H9 (cell line): ENCODE data around the gene SH3RF3. TPM values are rescaled to one million over a fixed set of nuclear protein-coding genes. Genes with fewer than 3 reads are reported as not detected.

ENCODE experiments used
- DNase-seq: peaks from one replicate; pipeline ENCODE4 v3.0.0-alpha.2; 2017
- H2AFZ ChIP-seq: one replicate; pipeline ENCODE4 v1.6.1; 2013; ENCODE audit warnings: mild to moderate bottlenecking, low read length, control low read depth, moderate library complexity
- H2AK5ac ChIP-seq: 2 replicates; pipeline ENCODE4 v1.6.1; 2013; ENCODE audit warnings: low read length, control low read depth, mixed read lengths; ENCODE audit not compliant: insufficient read length
- H2BK120ac ChIP-seq: one replicate; pipeline ENCODE4 v1.6.1; 2013; ENCODE audit warnings: low read depth, mild to moderate bottlenecking, low read length, control low read depth, inconsistent platforms; ENCODE audit not compliant: poor library complexity, severe bottlenecking
- H2BK12ac ChIP-seq: 2 replicates; pipeline ENCODE4 v1.6.1; 2013; ENCODE audit warnings: low read length, control low read depth, mixed read lengths, low read depth; ENCODE audit not compliant: insufficient read length
- H2BK15ac ChIP-seq: 2 replicates; pipeline ENCODE4 v1.6.1; 2013; ENCODE audit warnings: low read depth, low read length, control low read depth
- H2BK20ac ChIP-seq: one replicate; pipeline ENCODE4 v1.6.1; 2013; ENCODE audit warnings: low read depth, mild to moderate bottlenecking, low read length, control low read depth, inconsistent platforms; ENCODE audit not compliant: poor library complexity, severe bottlenecking
- H2BK5ac ChIP-seq: 2 replicates; pipeline ENCODE4 v1.6.1; 2013; ENCODE audit warnings: low read length, control low read depth, mixed read lengths; ENCODE audit not compliant: insufficient read length
- H3K14ac ChIP-seq: 2 replicates; pipeline ENCODE4 v1.6.1; 2013; ENCODE audit warnings: low read length, control low read depth; ENCODE audit not compliant: insufficient read depth
- H3K18ac ChIP-seq: 2 replicates; pipeline ENCODE4 v1.6.1; 2013; ENCODE audit warnings: low read depth, mild to moderate bottlenecking, mixed read lengths, low read length, control low read depth; ENCODE audit not compliant: insufficient read length
- H3K23ac ChIP-seq: 2 replicates; pipeline ENCODE4 v1.6.1; 2013; ENCODE audit warnings: low read length, control low read depth, mixed read lengths, low read depth; ENCODE audit not compliant: insufficient read length
- H3K23me2 ChIP-seq: 2 replicates; pipeline ENCODE4 v1.6.1; 2013; ENCODE audit warnings: low read depth, mild to moderate bottlenecking, mixed read lengths, low read length, control low read depth; ENCODE audit not compliant: insufficient read length, poor library complexity, severe bottlenecking
- H3K27ac ChIP-seq: 2 replicates; pipeline ENCODE4 v1.5.1; 2013; ENCODE audit warnings: low read length, control low read depth, mixed read lengths, low read depth; ENCODE audit not compliant: insufficient read length
- H3K27me3 ChIP-seq: 2 replicates; pipeline ENCODE4 v1.6.1; 2013; ENCODE audit warnings: low read length, control low read depth, inconsistent platforms; ENCODE audit not compliant: insufficient read depth
- H3K4ac ChIP-seq: 2 replicates; pipeline ENCODE4 v1.6.1; 2013; ENCODE audit warnings: low read depth, mild to moderate bottlenecking, control low read depth, inconsistent platforms, low read length, moderate library complexity
- H3K4me1 ChIP-seq: 2 replicates; pipeline ENCODE4 v1.6.1; 2013; ENCODE audit warnings: low read length, control low read depth, inconsistent platforms; ENCODE audit not compliant: insufficient read depth
- H3K4me2 ChIP-seq: 2 replicates; pipeline ENCODE4 v1.6.1; 2013; ENCODE audit warnings: low read length, control low read depth, mixed read lengths; ENCODE audit not compliant: insufficient read length, insufficient read depth
- H3K56ac ChIP-seq: 2 replicates; pipeline ENCODE4 v1.6.1; 2013; ENCODE audit warnings: low read depth, mild to moderate bottlenecking, mixed read lengths, low read length, control low read depth; ENCODE audit not compliant: insufficient read length
- H3K79me1 ChIP-seq: 2 replicates; pipeline ENCODE4 v1.6.1; 2013; ENCODE audit warnings: low read depth, mild to moderate bottlenecking, moderate library complexity, low read length, control low read depth, inconsistent platforms; ENCODE audit not compliant: insufficient read depth, poor library complexity, severe bottlenecking
- H3K79me2 ChIP-seq: 2 replicates; pipeline ENCODE4 v1.6.1; 2013; ENCODE audit warnings: low read length, control low read depth, inconsistent platforms; ENCODE audit not compliant: insufficient read depth
- H3K9ac ChIP-seq: 2 replicates; pipeline ENCODE4 v1.6.1; 2013; ENCODE audit warnings: low read length, control low read depth, mixed read lengths; ENCODE audit not compliant: insufficient read length; ENCODE audit errors: extremely low read depth
- H3K9me3 ChIP-seq: one replicate; pipeline ENCODE4 v1.6.1; 2013; ENCODE audit warnings: low read depth, low read length, inconsistent platforms; ENCODE audit not compliant: control insufficient read depth
- H3T11ph ChIP-seq: one replicate; pipeline ENCODE4 v1.6.1; 2013; ENCODE audit warnings: mild to moderate bottlenecking, low read length, control low read depth, inconsistent platforms
- H4K20me1 ChIP-seq: one replicate; pipeline ENCODE4 v1.6.1; 2013; ENCODE audit not compliant: control insufficient read depth, insufficient read length, insufficient read depth
- H4K5ac ChIP-seq: 2 replicates; pipeline ENCODE4 v1.6.1; 2013; ENCODE audit warnings: low read depth, mild to moderate bottlenecking, mixed read lengths, low read length, control low read depth; ENCODE audit not compliant: insufficient read length
- H4K8ac ChIP-seq: replicated peaks from 2 replicates; pipeline ENCODE4 v1.6.1; 2013; ENCODE audit warnings: low read length, control low read depth, mixed read lengths, low read depth; ENCODE audit not compliant: insufficient read length
- H4K91ac ChIP-seq: 2 replicates; pipeline ENCODE4 v1.6.1; 2013; ENCODE audit warnings: low read depth, mild to moderate bottlenecking, moderate library complexity, mixed read lengths, low read length, control low read depth; ENCODE audit not compliant: insufficient read length
- H3K27ac Mint-ChIP-seq, 3 experiments: 2 replicates in 2 of 3; 3 replicates in 1 of 3; pipeline ENCODE4 v1.8.0; 2020 to 2021; ENCODE audit warnings: mixed read lengths in 3 of 3, mild to moderate bottlenecking in 1 of 3, moderate library complexity in 1 of 3
- H3K27me3 Mint-ChIP-seq: 2 replicates; pipeline ENCODE4 v1.8.0; 2021; ENCODE audit warnings: low read depth, mild to moderate bottlenecking, moderate library complexity, mixed read lengths
- H3K36me3 Mint-ChIP-seq, 3 experiments: 2 replicates in 2 of 3; 3 replicates in 1 of 3; pipeline ENCODE4 v1.8.0; 2020 to 2021; ENCODE audit warnings: low read depth in 3 of 3, mixed read lengths in 3 of 3; ENCODE audit not compliant: insufficient read depth in 1 of 3
- H3K4me1 Mint-ChIP-seq, 2 experiments: 2 replicates each; pipeline ENCODE4 v1.8.0; 2020; ENCODE audit warnings: mixed read lengths in 2 of 2
- H3K4me3 Mint-ChIP-seq, 2 experiments: 2 replicates in 1 of 2; 3 replicates in 1 of 2; pipeline ENCODE4 v1.8.0; 2020 to 2021; ENCODE audit warnings: mild to moderate bottlenecking in 2 of 2, mixed read lengths in 2 of 2, moderate library complexity in 1 of 2
- H3K9me3 Mint-ChIP-seq, 2 experiments: 2 replicates in 1 of 2; 3 replicates in 1 of 2; pipeline ENCODE4 v1.8.0; 2020; ENCODE audit warnings: mild to moderate bottlenecking in 2 of 2, mixed read lengths in 2 of 2, moderate library complexity in 1 of 2
- WGBS: extraction: QIAGEN DNeasy Blood & Tissue Kit; methylation state at CpG from one replicate; pipeline ENCODE4 v1.1.7; 2013; ENCODE audit warnings: missing lambda C conversion rate, low lambda C conversion rate, mixed read lengths; ENCODE audit not compliant: insufficient read length; ENCODE audit errors: extremely low coverage; 5-methylcytosine and 5-hydroxymethylcytosine counted together
- total RNA-seq: library from RNA; stranded (reverse); gene quantifications from 2 replicates; pipeline ENCODE4 v1.2.1, GENCODE V29; 2021
- TF ChIP-seq, protein P1 (sequence below): fragments of 200-600 bp; sonication (generic); conservative IDR thresholded peaks from 3 replicates; pipeline ENCODE4 v1.8.0; 2021; ENCODE audit warnings: antibody characterized with exemption, mild to moderate bottlenecking

Gene SH3RF3
- total RNA-seq, 1 experiment from 2014 or later, result 0.46 TPM

GRCh38 chr2:109375131-109375561, 246.1 kb downstream of the SH3RF3 start:
- Histone ChIP-seq H3K27me3 (no peaks in the 10 kb centered on the region), H3K23ac (no peak overlapping the region)
- peaks cover 8% of the 10 kb centered on the region for H3K27me3 Mint-ChIP-seq

More at GRCh38 chr2:109375131-109375561, 246.1 kb downstream of the SH3RF3 start:
- DNase-seq, result peak; percentile 20
- H3K4me1 Mint-ChIP-seq, result no peaks in the 10 kb centered on the region; a peak in 1 of 4 replicates
- WGBS, result no CpG with 5 or more reads among the region's 12 CpGs
- H4K91ac ChIP-seq, result no peak overlapping the region
- H2AFZ ChIP-seq, result no peak overlapping the region
- TF ChIP-seq, protein P1, sequence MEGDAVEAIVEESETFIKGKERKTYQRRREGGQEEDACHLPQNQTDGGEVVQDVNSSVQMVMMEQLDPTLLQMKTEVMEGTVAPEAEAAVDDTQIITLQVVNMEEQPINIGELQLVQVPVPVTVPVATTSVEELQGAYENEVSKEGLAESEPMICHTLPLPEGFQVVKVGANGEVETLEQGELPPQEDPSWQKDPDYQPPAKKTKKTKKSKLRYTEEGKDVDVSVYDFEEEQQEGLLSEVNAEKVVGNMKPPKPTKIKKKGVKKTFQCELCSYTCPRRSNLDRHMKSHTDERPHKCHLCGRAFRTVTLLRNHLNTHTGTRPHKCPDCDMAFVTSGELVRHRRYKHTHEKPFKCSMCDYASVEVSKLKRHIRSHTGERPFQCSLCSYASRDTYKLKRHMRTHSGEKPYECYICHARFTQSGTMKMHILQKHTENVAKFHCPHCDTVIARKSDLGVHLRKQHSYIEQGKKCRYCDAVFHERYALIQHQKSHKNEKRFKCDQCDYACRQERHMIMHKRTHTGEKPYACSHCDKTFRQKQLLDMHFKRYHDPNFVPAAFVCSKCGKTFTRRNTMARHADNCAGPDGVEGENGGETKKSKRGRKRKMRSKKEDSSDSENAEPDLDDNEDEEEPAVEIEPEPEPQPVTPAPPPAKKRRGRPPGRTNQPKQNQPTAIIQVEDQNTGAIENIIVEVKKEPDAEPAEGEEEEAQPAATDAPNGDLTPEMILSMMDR, result no peak
- H4K20me1 ChIP-seq, result no peaks in the 10 kb centered on the region
- no peak overlapping the region for H3K27ac Mint-ChIP-seq
- H3K79me1 ChIP-seq, result no peaks in the 10 kb centered on the region
- no peak overlapping the region for H2BK5ac ChIP-seq
- H4K5ac ChIP-seq, result no peak overlapping the region
- no peak overlapping the region for H3K27ac ChIP-seq
- H3K4ac ChIP-seq, result no peak overlapping the region
- no peak overlapping the region for H3K18ac ChIP-seq
- H2BK120ac ChIP-seq, result no peak overlapping the region
- H3K9ac ChIP-seq, result no peak overlapping the region
- no peak overlapping the region for H2BK20ac ChIP-seq
- H2BK12ac ChIP-seq, result no peak overlapping the region
- no peak overlapping the region for H2AK5ac ChIP-seq
- H3K9me3 ChIP-seq, result no peaks in the 10 kb centered on the region
- no peak overlapping the region for H3T11ph ChIP-seq
- no peaks in the 10 kb centered on the region for H3K4me1 ChIP-seq
- H3K4me2 ChIP-seq, result no peak overlapping the region
- no peak overlapping the region for H4K8ac ChIP-seq
- H2BK15ac ChIP-seq, result no peak overlapping the region
- no peaks in the 10 kb centered on the region for H3K79me2 ChIP-seq
- no peak overlapping the region; the same call in 1 of the 2 replicates for H3K14ac ChIP-seq
- H3K4me3 Mint-ChIP-seq, result no peak overlapping the region
- H3K23me2 ChIP-seq, result no peaks in the 10 kb centered on the region
- no peaks in the 10 kb centered on the region for H3K36me3 Mint-ChIP-seq
- H3K56ac ChIP-seq, result no peak overlapping the region
- no peaks in the 10 kb centered on the region for H3K9me3 Mint-ChIP-seq
